ENCODE data around the gene ABCB9.
"Not testable (repeated sequence)": the region's sequence is repeated elsewhere in the genome, so short reads cannot be mapped to it uniquely, and the experiment has no call there.

ABCB9 gene

DNA sequence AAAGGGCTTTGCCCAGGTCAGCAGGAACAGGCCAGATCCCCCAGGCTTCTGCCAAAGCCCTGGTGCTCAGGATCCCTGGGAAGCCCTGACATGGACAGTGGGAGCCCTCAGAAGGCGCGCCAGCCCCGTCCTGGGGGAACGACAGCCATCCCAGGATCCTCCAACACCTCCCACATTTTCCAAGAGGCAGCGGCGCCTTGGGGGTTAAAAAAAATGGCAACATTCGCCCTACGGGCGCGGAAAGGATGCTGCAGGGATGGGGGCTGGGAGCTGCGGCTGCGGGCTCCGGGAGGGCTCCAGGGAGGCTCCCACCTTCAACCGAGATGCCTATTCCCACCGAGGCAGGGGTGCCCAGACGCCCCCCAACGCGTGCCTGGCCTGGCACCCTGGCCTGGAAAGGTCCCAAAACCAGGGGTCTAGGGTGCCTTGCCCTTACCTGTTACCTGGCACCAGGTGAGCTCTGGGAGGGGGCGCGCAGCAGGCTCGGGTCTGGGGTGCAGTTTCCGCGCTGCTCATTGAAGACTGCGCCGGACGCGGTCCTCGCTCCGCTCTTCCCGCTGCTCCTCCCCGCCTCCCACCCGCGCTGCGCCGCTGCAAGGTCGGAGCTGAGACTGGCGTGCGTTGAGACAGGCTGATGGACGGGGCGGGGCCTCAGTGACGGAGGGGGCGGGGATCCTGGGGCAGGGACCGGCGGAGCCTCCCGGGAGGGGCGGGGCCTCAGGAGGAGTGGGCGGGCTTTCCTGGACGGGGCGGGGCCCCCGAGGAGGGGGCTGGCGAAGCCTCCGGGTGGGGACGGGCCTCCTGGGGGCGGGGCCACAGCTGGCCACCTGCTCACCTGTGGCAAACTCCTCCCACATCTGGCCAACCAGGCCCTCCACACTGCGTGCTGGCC, at the start of gene ABCB9:
Gene ABCB9 (minus strand): TSS at position 613 of the 892 bp plus-strand sequence. CDS start 6,228 bp downstream, outside the sequence.
- H3K4me3 ChIP-seq (ENCODE audit: low read depth, low read length): peak within 1 kb of the TSS; percentile 51
- in situ Hi-C loops (cut with HindIII; ENCODE audit: low sequenced_read_pairs): no loop called here
- TF ChIP-seq, protein P1, sequence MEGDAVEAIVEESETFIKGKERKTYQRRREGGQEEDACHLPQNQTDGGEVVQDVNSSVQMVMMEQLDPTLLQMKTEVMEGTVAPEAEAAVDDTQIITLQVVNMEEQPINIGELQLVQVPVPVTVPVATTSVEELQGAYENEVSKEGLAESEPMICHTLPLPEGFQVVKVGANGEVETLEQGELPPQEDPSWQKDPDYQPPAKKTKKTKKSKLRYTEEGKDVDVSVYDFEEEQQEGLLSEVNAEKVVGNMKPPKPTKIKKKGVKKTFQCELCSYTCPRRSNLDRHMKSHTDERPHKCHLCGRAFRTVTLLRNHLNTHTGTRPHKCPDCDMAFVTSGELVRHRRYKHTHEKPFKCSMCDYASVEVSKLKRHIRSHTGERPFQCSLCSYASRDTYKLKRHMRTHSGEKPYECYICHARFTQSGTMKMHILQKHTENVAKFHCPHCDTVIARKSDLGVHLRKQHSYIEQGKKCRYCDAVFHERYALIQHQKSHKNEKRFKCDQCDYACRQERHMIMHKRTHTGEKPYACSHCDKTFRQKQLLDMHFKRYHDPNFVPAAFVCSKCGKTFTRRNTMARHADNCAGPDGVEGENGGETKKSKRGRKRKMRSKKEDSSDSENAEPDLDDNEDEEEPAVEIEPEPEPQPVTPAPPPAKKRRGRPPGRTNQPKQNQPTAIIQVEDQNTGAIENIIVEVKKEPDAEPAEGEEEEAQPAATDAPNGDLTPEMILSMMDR (IDR thresholded peaks at IDR 0.05; ENCODE audit: low read depth, low read length, missing control alignments): no peak
- peak; percentile 46 for DNase-seq (ENCODE audit: low read depth)

GRCh38 chr12:123014473-123014872, 48.2 kb upstream of the ABCB9 start:
- DNase-seq (ENCODE audit: low read depth); in situ Hi-C loops (cut with HindIII; ENCODE audit: low sequenced_read_pairs); H3K4me3 ChIP-seq (ENCODE audit: low read depth, low read length): not testable (repeated sequence)

GRCh38 chr12:123013185-123014095, 47.2 kb upstream of the ABCB9 start:
- TF ChIP-seq, protein P1 (IDR thresholded peaks at IDR 0.05; ENCODE audit: low read depth, low read length, missing control alignments): no peak
- in situ Hi-C loops (cut with HindIII; ENCODE audit: low sequenced_read_pairs): no loop called here
- H3K4me3 ChIP-seq (ENCODE audit: low read depth, low read length): no peak overlapping the region
- DNase-seq (ENCODE audit: low read depth): no peak

GRCh38 chr12:123011701-123012100, 45.4 kb upstream of the ABCB9 start:
- TF ChIP-seq, protein P1 (IDR thresholded peaks at IDR 0.05; ENCODE audit: low read depth, low read length, missing control alignments): no peak
- H3K4me3 ChIP-seq (ENCODE audit: low read depth, low read length): no peak overlapping the region
- no peak for DNase-seq (ENCODE audit: low read depth)
- in situ Hi-C loops (cut with HindIII; ENCODE audit: low sequenced_read_pairs): no loop called here

DNA sequence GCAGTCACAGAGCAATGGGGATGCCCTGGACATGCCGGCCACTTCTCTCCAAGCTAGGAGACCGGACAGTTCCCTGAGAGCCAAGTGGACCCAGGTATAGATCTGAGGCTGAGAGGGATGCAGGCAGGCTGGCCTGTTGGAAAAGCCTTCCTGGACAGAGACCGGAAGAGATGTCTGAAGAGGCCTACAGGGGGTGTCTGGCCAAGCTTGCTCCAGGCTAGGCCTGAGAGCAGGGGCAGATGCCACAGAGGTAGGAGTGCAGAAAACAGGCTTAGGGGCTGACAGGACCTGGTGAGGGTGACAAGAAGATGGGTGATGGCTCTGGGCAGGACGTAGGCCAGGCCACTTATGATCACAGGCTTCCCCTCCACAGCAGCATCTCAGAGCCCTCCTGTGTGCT, 44.4 kb upstream of the ABCB9 start:
- in situ Hi-C loops (cut with HindIII; ENCODE audit: low sequenced_read_pairs): no loop called here
- TF ChIP-seq, protein P1 (IDR thresholded peaks at IDR 0.05; ENCODE audit: low read depth, low read length, missing control alignments): no peak
- no peak for DNase-seq (ENCODE audit: low read depth)
- no peak overlapping the region for H3K4me3 ChIP-seq (ENCODE audit: low read depth, low read length)

DNA sequence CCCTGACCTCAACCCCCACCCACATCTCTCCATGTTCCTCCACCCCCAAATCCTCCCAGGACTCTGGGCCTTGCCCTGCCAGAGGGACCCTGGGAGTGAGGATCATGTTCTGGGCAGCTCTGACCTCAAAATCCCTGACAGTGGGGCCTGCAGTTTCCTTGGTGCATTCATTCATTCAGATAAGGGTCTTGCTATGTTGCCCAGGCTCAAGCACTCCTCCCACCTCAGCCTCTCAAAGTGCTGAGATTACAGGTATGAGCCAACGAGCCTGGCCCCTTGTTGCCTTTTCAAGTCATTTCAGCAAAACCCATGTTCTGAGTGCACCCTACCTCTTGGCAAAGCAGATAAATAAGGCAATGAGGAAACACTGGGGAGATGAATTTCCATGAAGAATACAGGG, 43.8 kb upstream of the ABCB9 start:
- in situ Hi-C loops (cut with HindIII; ENCODE audit: low sequenced_read_pairs): no loop called here
- no peak for DNase-seq (ENCODE audit: low read depth)
- H3K4me3 ChIP-seq (ENCODE audit: low read depth, low read length): no peak overlapping the region
- TF ChIP-seq, protein P1 (IDR thresholded peaks at IDR 0.05; ENCODE audit: low read depth, low read length, missing control alignments): no peak
